Putamen (tissue), 1 donor: ENCODE results near the gene S100A14.
A peak's percentile ranks its signal among the peaks of the same experiment; 100 is the strongest.
"Not testable (repeated sequence)": the region's sequence is repeated elsewhere in the genome, so short reads cannot be mapped to it uniquely, and the experiment has no call there.

Experiments used
- DNase-seq: peaks from one replicate; pipeline ENCODE4 v3.0.0-alpha.2; 2016; ENCODE audit warnings: low spot score

The S100A14 gene

DNA sequence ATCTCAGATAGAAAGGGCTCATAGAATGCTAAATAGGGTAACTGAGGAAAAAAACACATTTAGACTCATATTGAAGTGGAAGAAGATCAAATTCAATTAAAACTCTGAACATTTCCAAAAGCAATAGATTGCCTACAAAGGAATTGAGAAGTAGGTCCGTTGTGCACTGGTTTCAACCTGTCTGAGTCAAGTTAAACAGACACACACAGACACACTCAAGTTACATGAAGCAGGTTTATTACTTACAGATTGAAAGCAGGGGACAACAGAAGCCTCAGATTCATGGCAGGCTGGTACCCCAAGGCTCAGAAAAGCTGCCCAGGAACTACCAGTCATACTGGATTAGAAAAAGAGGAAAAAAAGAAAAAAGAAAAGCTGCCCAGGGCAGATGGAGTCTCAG, 29.8 kb downstream of the S100A14 start:
- DNase-seq: no peak

DNA sequence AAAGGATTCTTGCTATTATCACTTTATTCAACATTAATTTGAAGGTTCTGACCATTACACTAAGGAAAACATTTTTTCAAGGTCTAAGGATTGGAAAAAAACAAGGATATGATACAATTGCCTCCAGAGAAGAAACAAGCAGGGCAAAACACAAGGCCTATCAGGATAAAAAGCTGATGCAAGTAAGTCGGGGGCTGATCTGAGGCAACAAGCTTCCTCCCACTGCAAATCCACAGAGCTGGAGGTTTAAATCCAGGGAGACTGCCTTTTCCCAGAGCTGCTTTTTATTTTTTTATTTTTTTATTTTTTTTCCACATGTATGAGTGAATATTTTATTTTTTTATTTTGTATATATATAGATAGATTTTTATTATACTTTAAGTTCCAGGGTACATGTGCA, 31.1 kb downstream of the S100A14 start:
- no peak for DNase-seq

- no peak for DNase-seq
These were observed 32.1 kb downstream of the S100A14 start for GRCh38 chr1:153583976-153584375.

DNA sequence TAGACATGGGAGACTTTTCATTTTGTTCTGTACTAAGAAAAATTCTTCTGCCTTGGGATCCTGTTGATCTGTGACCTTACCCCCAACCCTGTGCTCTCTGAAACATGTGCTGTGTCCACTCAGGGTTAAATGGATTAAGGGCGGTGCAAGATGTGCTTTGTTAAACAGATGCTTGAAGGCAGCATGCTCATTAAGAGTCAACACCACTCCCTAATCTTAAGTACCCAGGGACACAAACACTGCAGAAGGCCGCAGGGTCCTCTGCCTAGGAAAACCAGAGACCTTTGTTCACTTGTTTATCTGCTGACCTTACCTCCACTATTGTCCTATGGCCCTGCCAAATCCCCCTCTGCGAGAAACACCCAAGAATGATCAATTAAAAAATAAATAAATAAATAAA, 32.6 kb downstream of the S100A14 start:
- DNase-seq: not testable (repeated sequence)

GRCh38 chr1:153582836-153583235, 33.3 kb downstream of the S100A14 start:
- not testable (repeated sequence) for DNase-seq

DNA sequence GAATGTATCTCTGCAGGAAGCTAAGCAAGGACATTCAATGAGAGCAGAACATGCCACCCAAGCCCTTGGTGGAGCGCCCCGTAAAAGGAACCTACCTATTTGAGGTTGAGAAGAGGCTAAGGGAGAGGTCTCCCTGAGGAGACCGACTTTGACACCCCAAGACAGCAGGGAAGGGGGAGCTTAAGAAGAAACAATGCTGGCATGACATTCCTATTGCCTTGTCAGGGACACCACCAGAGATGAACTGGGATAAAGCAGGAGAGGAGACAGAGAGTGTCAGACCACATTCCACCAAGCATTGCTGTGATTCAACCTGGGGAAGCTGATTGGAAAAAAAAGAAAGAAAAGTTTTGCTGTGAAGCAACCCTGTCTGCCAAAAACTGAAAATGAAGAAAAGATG, 37.2 kb downstream of the S100A14 start:
- no peak for DNase-seq

DNA sequence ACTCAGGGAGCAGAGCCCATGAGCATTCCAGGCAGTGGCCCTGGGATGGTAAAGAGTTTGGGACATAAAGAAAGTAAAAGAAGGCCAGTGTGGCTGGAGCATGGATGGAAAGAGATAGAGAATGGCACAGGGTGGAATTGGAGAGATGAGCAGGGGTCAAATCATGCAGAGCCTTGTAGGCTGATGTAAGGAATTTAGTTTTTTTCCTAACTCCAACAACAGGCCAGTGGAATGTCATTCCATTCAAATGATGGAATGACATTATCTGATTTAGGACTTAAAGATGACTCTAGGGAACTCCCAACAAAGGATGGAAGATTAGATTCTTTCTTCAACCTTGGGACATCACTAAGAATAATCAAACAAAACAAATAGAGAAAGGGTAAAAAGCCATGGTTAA, 37.6 kb downstream of the S100A14 start:
- no peak for DNase-seq

- DNase-seq: no peak
These were observed 38.5 kb downstream of the S100A14 start for GRCh38 chr1:153577624-153578051.

DNA sequence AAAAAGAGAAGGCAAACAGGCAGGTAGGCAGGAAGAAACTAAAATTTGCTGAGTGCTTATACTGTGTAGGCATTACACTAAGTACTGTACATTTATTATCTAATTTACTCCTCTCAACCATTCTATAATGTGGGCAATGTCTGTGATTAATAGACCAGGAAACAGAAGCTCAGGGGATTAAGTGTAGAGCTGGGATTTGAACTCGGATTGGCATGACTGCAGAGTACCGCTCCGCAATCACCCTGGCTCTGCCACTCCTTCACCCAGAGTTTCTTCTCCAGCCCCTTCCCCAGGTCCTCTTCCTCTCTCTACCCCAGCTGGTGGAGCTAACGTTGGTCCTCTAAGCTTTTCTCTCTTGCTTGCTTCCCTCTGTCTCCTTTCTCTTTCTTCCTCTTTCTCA, 39.0 kb downstream of the S100A14 start:
- no peak for DNase-seq

GRCh38 chr1:153575497-153575896, 40.6 kb downstream of the S100A14 start:
- not testable (repeated sequence) for DNase-seq

GRCh38 chr1:153575081-153575491, 41.0 kb downstream of the S100A14 start:
- DNase-seq: not testable (repeated sequence)

GRCh38 chr1:153573351-153573750, 42.8 kb downstream of the S100A14 start:
- DNase-seq: no peak

- peak; percentile 81 for DNase-seq
These were observed 43.5 kb downstream of the S100A14 start for GRCh38 chr1:153572569-153573015.

DNA sequence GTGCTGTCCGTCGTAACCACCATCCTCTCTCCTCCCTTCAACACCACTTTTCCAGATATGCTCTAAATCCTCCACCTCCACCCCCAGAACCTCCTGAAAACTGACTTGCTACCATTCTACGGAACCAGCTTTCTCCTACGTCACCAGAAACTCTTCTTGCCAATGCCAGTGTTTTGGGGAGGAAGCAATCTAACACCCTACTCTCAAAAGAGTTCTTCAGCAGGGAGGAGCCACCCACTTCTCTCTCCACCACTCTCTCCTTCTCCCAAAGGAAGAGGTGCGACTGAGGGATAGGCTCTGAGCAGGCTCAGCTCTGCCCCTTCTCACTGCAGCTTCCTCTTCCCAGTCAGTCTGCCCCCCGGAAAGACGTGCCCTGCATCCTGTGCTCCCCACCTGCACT, 44.4 kb downstream of the S100A14 start:
- DNase-seq: no peak

GRCh38 chr1:153570874-153571273, 45.3 kb downstream of the S100A14 start:
- no peak for DNase-seq

- no peak for DNase-seq
These were observed 46.7 kb downstream of the S100A14 start for GRCh38 chr1:153569465-153569864.

GRCh38 chr1:153568367-153569099, 47.6 kb downstream of the S100A14 start:
- peak; percentile 61 for DNase-seq

GRCh38 chr1:153567621-153568366, 48.3 kb downstream of the S100A14 start:
- no peak for DNase-seq

DNA sequence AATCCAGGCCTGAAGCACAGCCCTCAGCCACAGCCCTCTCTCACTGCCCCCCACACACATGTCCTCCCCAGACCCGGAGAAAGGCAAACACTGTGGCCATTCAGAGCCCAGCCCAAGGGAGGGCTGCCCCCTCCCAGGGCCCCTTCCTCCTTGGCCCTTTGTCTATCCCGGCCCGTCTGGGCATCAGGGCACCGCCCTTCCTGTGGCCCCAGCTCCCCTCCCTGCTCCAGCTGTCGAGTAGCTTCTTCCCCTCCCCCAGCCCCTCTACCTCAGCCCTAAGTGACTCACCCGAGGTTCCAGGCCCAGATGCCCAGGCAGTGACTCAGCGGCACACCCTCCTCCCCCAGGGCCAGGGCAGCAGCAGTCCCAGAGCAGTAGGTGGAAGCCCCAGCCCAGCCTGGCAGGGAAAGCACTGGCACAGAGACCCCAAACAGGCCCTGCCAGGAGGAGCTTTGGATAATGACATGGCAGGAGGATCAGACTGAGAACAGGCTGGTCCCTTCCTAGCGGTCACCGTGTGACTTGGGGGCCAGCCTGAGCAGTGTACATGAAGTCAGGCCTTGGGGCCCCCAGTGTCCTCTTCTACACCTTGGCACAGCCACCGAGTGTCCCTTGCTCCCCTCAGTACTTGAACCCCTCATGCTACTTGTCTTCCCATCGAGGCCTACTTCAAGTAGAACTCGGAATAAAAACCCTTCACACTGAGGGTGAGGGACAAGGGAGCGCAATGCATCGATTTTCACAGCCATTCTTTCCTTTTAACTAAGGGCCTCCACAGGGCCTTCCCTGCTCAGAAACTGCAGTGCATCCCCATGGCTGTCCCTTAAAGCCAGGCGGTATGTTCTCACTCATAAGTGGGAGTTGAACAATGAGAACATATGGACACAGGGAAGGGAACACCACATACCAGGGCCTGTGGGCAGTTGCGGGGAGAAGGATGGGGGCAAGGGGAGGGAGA, 49.4 kb downstream of the S100A14 start:
- DNase-seq: no peak

GRCh38 chr1:153565529-153566374, 50.4 kb downstream of the S100A14 start, which contains the start of gene S100A2:
Gene S100A2 (minus strand): TSS chr1:153565844. CDS start chr1:153563877, 1,967 bp downstream.
- no peak for DNase-seq
